ENCODE measurements around the gene COL20A1.

- TF ChIP-seq CTCF (IDR thresholded peaks at IDR 0.05) (no peak), POLR2A (IDR thresholded peaks at IDR 0.05) (no peak), EP300 (IDR thresholded peaks at IDR 0.05) (no peak)
Observed at GRCh38 chr20:63262836-63263235, 30.1 kb upstream of the COL20A1 start.

Data from tibial nerve (tissue), 4 donors.